Hepatocyte (in vitro differentiated cells): ENCODE data around the gene HTR6. TPM values are rescaled to one million over a fixed set of nuclear protein-coding genes. Genes with fewer than 3 reads are reported as not detected.

Experiments
- DNase-seq: peaks from one replicate; pipeline ENCODE4 v3.0.0-alpha.2; 2016; ENCODE audit warnings: low spot score
- H2AFZ ChIP-seq: fragments of 200-600 bp; sonication (generic); 2 replicates; pipeline ENCODE4 v1.6.0; 2016; ENCODE audit warnings: antibody characterized with exemption, mild to moderate bottlenecking
- H3K27ac ChIP-seq: fragments of 200-600 bp; sonication (generic); 2 replicates; pipeline ENCODE4 v1.5.1; 2016; ENCODE audit warnings: mild to moderate bottlenecking
- H3K27me3 ChIP-seq: fragments of 200-600 bp; sonication (generic); 2 replicates; pipeline ENCODE4 v1.6.1; 2016
- H3K36me3 ChIP-seq: fragments of 200-600 bp; sonication (generic); replicated peaks from 2 replicates; pipeline ENCODE4 v1.5.1; 2016; ENCODE audit warnings: low read depth; ENCODE audit not compliant: insufficient read depth
- H3K4me1 ChIP-seq: fragments of 200-600 bp; sonication (generic); 2 replicates; pipeline ENCODE4 v1.5.1; 2016; ENCODE audit warnings: mild to moderate bottlenecking, moderate library complexity; ENCODE audit not compliant: insufficient read depth
- H3K4me2 ChIP-seq: fragments of 200-600 bp; sonication (generic); 2 replicates; pipeline ENCODE4 v1.6.0; 2016
- H3K4me3 ChIP-seq: fragments of 200-600 bp; sonication (generic); 2 replicates; pipeline ENCODE4 v1.5.1; 2016; ENCODE audit warnings: mild to moderate bottlenecking
- H3K79me2 ChIP-seq: fragments of 200-600 bp; sonication (generic); 2 replicates; pipeline ENCODE4 v1.6.0; 2017; ENCODE audit warnings: mild to moderate bottlenecking
- H3K9me2 ChIP-seq: fragments of 200-600 bp; sonication (generic); replicated peaks from 2 replicates; pipeline ENCODE4 v1.6.0; 2017; ENCODE audit warnings: mild to moderate bottlenecking; ENCODE audit not compliant: insufficient read depth
- H3K9me3 ChIP-seq: fragments of 200-600 bp; sonication (generic); 2 replicates; pipeline ENCODE4 v1.5.1; 2016; ENCODE audit warnings: low read depth, mild to moderate bottlenecking
- H4K20me1 ChIP-seq: fragments of 200-600 bp; sonication (generic); 2 replicates; pipeline ENCODE4 v1.6.0; 2016; ENCODE audit warnings: mild to moderate bottlenecking; ENCODE audit not compliant: insufficient read depth, poor library complexity, severe bottlenecking
- EZH2 ChIP-seq: fragments of 200-600 bp; sonication (generic); IDR thresholded peaks from 2 replicates; pipeline ENCODE4 v1.6.1; 2016; ENCODE audit warnings: antibody characterized with exemption, mild to moderate bottlenecking, borderline replicate concordance
- EZH2phosphoT487 ChIP-seq: fragments of 200-600 bp; sonication (generic); IDR thresholded peaks from one replicate; pipeline ENCODE4 v1.6.1; 2018; ENCODE audit warnings: antibody characterized with exemption, mild to moderate bottlenecking, low read depth, moderate library complexity; ENCODE audit not compliant: unreplicated experiment, severe bottlenecking
- WGBS: methylation state at CpG from one replicate; pipeline ENCODE4 v1.1.6; 2016; ENCODE audit warnings: low lambda C conversion rate; ENCODE audit errors: missing lambda C conversion rate; 5-methylcytosine and 5-hydroxymethylcytosine counted together
- polyA plus RNA-seq: library from polyadenylated mRNA; unstranded; fragments of >200 nt; fragmentation: Nextera tagmentation; extraction: Ambion mirVana; gene quantifications from 2 replicates; pipeline ENCODE4 v1.2.1, GENCODE V29; 2016
- total RNA-seq: library from RNA; depleted of rRNA; stranded (reverse); fragments of >200 nt; gene quantifications from 2 replicates; pipeline ENCODE4 v1.2.3, GENCODE V29; 2014
- TF ChIP-seq, protein P1 (sequence below): fragments of 200-600 bp; sonication (generic); IDR thresholded peaks from 2 replicates; pipeline ENCODE4 v1.5.1; 2016; ENCODE audit warnings: antibody characterized with exemption, mild to moderate bottlenecking; ENCODE audit not compliant: poor library complexity

HTR6 gene
- total and polyA plus RNA-seq, 2 experiments from 2014 or later = not detected

DNA sequence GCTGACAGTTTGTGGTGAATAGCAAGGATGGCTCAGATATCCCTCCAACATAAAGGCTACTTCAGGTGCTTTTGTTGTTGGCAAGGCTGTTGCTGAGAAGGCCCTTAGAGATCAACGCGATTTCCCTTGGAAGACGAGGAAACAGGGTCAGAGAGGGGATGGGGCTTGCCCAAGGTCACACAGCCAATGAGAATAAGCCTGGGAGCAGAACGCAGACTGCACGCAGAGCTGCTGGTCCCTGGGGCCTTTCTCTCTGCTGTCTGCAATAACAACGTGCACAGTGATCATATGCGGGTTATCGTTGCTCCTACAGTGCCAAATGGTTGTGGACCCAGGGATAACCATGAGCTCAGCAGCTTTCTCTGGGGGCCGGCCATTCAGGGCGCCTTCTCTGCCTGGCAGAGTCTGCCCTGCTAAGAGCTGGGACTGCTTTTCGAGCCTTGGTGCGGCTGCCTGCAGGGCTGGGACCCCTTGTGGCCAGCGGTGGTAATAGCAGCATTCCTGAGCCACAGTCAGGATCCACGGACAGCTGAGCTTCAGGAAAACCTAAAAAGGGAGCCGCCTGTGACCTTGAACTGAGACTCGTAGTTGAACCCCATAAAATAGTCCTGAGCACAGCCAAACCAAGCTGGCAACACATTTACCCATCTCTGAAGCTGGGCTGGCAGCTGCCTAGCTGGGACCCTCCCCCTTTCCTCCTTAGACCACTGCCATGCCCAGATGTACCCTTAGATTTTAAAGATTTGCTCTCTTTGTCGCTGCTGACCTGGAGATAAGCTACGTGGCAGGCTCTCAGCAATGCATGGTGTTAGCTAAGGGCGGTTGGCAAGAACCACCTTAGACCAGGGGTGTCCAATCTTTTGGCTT, 39.8 kb downstream of the HTR6 start:
- Histone ChIP-seq H3K4me3 (no peak overlapping the region), H3K27me3 (no peaks in the 10 kb centered on the region), H3K4me1 (no peaks in the 10 kb centered on the region), H4K20me1 (no peaks in the 10 kb centered on the region), H3K27ac (no peak overlapping the region), H3K9me3 (no peaks in the 10 kb centered on the region), H3K36me3 (no peaks in the 10 kb centered on the region), H3K9me2 (no peaks in the 10 kb centered on the region), H3K4me2 (peak overlapping the region; percentile 41), H3K79me2 (no peaks in the 10 kb centered on the region), H2AFZ (no peak overlapping the region)
- TF ChIP-seq, protein P1, sequence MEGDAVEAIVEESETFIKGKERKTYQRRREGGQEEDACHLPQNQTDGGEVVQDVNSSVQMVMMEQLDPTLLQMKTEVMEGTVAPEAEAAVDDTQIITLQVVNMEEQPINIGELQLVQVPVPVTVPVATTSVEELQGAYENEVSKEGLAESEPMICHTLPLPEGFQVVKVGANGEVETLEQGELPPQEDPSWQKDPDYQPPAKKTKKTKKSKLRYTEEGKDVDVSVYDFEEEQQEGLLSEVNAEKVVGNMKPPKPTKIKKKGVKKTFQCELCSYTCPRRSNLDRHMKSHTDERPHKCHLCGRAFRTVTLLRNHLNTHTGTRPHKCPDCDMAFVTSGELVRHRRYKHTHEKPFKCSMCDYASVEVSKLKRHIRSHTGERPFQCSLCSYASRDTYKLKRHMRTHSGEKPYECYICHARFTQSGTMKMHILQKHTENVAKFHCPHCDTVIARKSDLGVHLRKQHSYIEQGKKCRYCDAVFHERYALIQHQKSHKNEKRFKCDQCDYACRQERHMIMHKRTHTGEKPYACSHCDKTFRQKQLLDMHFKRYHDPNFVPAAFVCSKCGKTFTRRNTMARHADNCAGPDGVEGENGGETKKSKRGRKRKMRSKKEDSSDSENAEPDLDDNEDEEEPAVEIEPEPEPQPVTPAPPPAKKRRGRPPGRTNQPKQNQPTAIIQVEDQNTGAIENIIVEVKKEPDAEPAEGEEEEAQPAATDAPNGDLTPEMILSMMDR = peak; percentile 90
- no peak for TF ChIP-seq EZH2phosphoT487
- DNase-seq = peak; percentile 86
- 21% methylated on average over 19 of the region's 19 CpGs for WGBS

DNA sequence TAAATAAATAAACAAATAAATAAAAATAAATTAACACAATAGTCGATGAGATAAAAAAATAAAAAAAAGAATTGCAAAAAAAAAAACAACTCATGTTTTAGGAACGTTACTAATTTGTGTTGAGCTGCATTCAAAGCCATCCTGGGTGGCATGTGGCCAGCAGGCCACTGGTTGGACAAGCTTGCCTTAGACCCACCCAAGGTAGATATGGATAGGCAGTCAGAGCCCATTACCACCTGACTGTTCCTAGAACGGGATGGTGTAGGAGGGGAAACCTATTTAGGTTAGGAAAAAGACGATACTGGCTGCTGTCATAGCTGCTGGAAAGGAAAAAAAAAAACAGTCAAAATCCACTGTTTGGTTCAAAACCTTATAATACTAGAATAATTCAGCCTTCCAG, 40.8 kb downstream of the HTR6 start:
- H4K20me1 ChIP-seq = no peaks in the 10 kb centered on the region
- H3K27ac ChIP-seq = no peak overlapping the region
- H3K36me3 ChIP-seq = no peaks in the 10 kb centered on the region
- no peaks in the 10 kb centered on the region for H3K4me1 ChIP-seq
- H3K4me3 ChIP-seq = no peak overlapping the region
- no peak overlapping the region for H2AFZ ChIP-seq
- H3K79me2 ChIP-seq = no peaks in the 10 kb centered on the region
- no peak for DNase-seq
- no peaks in the 10 kb centered on the region for H3K27me3 ChIP-seq
- H3K4me2 ChIP-seq = no peak overlapping the region
- no peak for TF ChIP-seq EZH2phosphoT487
- TF ChIP-seq, protein P1 = no peak
- no peak for TF ChIP-seq EZH2
- H3K9me3 ChIP-seq = no peaks in the 10 kb centered on the region
- whole genome bisulfite sequencing = 91% methylated on average over 4 of the region's 4 CpGs
- no peaks in the 10 kb centered on the region for H3K9me2 ChIP-seq

DNA sequence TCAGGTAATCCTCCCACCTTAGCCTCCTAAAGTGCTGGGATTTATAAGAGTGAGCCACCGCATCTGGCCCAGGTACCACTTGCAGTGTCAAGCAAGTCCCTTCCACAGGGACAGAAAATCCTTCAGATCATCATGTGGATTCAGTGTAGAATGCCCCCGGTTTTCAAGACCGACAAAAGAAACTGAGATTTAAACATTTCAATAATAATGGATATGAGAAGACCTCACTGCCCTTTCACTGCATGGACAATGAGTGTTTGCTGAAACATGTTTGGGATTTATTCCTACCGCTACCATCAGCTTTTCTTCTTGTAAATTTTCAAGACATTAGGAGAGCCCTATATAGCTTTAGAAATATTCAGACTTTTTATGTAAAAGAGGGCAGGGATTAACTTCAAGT, 41.5 kb downstream of the HTR6 start:
- Histone ChIP-seq H3K36me3 (no peaks in the 10 kb centered on the region), H4K20me1 (no peaks in the 10 kb centered on the region), H3K4me2 (no peak overlapping the region), H3K4me3 (no peak overlapping the region), H3K9me2 (no peaks in the 10 kb centered on the region), H3K27me3 (no peaks in the 10 kb centered on the region), H2AFZ (no peak overlapping the region), H3K9me3 (no peaks in the 10 kb centered on the region), H3K79me2 (no peaks in the 10 kb centered on the region), H3K4me1 (no peaks in the 10 kb centered on the region), H3K27ac (no peak overlapping the region)
- DNase-seq = no peak
- TF ChIP-seq EZH2phosphoT487 = no peak
- TF ChIP-seq, protein P1 = no peak
- no peak for TF ChIP-seq EZH2
- WGBS = 88% methylated on average over 4 of the region's 4 CpGs
